Hepatic stellate cell (primary cell): Measurements from ENCODE around the gene EGR1.

Source experiments
- DNase-seq: peaks from one replicate; pipeline ENCODE4 v3.0.0; 2011; ENCODE audit warnings: low spot score

Gene EGR1

GRCh38 chr5:138453590-138453989, 11.7 kb upstream of the EGR1 start:
- DNase-seq = no peak

DNA sequence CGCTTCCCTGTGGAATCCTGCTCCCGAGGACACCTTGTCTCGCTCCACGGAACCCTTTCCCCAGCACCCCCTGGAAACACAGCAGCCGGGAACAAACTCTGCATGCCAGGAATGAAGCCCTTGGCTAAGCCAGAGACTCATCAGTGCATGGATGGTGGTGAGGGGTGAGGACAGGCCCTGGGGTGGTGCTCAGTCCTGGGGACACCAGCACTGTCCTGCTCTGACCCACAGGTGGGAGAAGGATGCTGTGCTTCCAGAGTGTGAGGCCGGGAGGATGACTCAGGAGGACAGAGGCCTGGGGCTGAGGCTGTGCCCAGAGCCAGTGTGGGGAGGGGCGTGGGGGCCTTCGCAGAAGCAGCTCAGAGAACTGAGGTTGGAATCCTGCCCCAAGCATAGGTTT, 11.2 kb upstream of the EGR1 start:
- DNase-seq = no peak

- DNase-seq = no peak
Measured at GRCh38 chr5:138455232-138455930, 9.9 kb upstream of the EGR1 start.

DNA sequence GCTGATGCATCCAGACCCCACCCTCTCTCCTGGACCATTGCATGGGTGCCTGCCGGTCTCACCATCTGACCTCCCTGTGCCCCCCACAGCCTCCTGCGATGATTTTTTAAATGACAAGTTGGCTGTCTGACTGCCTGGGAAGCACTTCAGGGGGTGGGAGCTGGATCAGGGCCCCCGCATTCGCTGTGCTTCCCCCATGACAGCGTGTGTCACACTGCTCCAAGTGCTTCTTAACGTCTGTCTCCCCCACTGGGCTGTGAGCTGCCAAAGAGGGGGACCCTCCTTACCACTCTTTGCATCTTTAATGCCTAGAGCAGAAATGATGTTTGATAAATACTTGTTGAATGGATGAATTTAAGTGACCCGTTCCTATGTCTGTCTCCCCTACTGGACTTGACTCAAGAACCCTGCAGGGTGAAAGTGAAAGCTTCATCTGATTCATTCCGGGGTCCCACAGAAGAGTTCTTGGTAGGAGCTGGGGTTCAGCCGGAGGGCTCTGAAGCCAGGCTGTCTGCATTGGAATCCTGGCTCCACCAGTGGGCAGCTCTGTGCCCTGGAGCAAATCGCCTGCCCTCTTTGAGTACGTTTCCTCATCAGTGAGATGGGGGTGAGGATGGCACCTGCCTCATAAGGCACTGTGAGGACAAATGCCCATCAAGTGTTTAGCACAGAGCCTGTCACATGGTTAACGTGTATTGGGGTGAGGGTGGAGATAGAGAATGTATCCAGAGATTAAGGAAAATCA, 7.6 kb upstream of the EGR1 start:
- DNase-seq = no peak

- no peak for DNase-seq
Measured at GRCh38 chr5:138458384-138458783, 6.9 kb upstream of the EGR1 start.

GRCh38 chr5:138458856-138459255, 6.4 kb upstream of the EGR1 start:
- no peak for DNase-seq

DNA sequence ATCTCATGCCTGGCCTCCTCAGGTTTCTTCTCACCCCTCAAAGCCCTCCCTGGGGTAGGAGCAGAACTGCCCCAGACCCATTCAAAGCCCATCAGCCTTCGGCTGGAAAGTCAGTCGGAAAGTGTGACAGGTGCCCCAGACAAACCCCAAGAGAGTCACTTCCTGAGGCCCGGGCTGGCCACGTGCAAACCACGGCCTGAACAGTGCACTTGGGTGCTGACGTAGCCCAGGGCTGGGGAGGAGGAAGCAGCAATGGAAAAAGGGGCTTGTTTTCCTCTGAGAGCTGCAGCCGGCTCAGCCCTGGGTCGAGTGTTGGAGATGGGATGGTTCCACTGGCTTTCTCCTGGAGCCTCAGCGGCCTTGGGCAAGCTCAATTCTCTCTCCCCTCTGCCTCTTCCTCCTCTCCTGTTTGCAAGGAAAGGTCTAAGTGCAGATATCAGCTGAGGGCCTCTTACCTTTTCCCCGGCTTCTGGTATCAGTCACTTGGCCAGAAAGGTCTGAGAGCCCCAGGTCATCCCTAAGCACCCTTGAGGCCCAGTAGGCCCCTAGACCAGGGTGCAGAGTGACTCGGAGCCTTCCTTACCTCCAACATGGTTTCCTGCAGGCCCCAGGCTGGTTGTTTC, 5.9 kb upstream of the EGR1 start:
- DNase-seq = no peak

- no peak for DNase-seq
Measured at GRCh38 chr5:138460032-138460693, 5.1 kb upstream of the EGR1 start.

DNA sequence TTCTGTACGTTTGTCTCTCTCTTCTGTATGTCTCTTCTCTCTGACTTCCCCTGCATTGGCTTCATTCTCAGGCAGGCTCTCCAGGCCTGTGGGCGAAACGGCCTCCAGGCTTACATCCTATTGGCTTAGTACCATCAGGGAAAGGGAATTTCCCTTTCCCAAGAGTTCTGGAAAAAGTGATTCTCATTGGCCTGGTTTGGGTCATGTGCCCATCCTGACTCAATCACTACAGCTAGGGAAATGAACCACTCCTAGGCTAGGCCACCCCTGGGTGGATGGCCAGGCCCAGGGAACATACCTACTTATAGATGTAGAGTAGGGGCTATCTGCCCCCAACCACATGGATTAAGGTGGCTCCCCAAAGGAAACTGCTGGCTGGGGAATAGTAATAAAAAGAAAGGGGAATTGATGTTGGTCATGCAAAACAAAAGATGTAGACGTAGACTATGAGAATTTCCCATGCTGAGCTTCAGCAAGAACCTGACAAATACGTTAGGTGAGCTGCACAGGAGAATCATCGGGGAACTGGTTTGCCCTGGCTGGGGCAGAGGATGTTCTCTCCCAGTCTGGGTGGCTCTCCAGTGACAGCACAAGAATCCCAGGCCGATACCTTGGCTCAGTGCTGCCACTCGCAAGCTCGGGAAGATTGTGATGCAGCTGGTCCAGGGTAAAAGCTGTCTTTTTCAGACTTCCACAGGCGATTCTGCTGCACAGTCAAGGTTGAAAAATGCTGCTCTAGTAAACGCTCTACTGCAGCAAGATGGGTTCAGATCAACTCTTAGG, 3.7 kb upstream of the EGR1 start:
- peak; percentile 65 for DNase-seq

DNA sequence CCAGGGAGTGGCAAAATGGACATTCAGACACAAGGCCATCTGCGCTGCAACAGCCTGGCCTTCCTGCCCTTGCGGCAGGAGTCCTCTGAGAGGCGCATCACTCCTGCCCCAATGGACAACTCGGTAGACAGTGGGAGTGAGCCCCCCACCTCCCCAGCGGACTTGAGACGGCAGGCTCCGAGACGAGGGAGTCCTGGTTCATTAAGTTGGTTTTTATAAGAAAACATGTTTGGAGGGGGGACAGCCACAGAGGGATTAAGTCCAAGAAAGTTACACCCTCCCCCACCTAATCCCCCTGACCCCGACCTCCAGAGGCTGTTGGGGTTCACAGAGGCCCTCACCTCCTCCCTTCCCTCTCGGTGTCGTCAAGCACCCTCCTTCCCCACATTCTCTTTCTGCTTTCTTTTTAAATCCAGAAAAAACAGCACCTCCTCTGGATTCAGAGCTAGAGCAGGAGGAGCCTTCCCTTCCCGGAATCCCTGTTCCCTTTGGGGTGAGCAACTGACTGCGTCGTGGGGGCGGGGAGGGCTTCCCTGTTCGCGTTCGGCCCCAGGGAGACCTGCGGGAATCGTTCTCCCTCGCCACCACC, 1.8 kb upstream of the EGR1 start:
- no peak for DNase-seq

- DNase-seq = peak; percentile 98
Measured at GRCh38 chr5:138464008-138464387, 1.3 kb upstream of the EGR1 start.

GRCh38 chr5:138464388-138465260, 655 bp upstream of the EGR1 start:
- peak; percentile 95 for DNase-seq

GRCh38 chr5:138466125-138466899, 1.0 kb downstream of the EGR1 start:
- peak; percentile 49 for DNase-seq

DNA sequence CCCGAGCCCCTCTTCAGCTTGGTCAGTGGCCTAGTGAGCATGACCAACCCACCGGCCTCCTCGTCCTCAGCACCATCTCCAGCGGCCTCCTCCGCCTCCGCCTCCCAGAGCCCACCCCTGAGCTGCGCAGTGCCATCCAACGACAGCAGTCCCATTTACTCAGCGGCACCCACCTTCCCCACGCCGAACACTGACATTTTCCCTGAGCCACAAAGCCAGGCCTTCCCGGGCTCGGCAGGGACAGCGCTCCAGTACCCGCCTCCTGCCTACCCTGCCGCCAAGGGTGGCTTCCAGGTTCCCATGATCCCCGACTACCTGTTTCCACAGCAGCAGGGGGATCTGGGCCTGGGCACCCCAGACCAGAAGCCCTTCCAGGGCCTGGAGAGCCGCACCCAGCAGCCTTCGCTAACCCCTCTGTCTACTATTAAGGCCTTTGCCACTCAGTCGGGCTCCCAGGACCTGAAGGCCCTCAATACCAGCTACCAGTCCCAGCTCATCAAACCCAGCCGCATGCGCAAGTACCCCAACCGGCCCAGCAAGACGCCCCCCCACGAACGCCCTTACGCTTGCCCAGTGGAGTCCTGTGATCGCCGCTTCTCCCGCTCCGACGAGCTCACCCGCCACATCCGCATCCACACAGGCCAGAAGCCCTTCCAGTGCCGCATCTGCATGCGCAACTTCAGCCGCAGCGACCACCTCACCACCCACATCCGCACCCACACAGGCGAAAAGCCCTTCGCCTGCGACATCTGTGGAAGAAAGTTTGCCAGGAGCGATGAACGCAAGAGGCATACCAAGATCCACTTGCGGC, 1.8 kb downstream of the EGR1 start:
- DNase-seq = peak; percentile 8

GRCh38 chr5:138467711-138468132, 2.4 kb downstream of the EGR1 start:
- DNase-seq = no peak

DNA sequence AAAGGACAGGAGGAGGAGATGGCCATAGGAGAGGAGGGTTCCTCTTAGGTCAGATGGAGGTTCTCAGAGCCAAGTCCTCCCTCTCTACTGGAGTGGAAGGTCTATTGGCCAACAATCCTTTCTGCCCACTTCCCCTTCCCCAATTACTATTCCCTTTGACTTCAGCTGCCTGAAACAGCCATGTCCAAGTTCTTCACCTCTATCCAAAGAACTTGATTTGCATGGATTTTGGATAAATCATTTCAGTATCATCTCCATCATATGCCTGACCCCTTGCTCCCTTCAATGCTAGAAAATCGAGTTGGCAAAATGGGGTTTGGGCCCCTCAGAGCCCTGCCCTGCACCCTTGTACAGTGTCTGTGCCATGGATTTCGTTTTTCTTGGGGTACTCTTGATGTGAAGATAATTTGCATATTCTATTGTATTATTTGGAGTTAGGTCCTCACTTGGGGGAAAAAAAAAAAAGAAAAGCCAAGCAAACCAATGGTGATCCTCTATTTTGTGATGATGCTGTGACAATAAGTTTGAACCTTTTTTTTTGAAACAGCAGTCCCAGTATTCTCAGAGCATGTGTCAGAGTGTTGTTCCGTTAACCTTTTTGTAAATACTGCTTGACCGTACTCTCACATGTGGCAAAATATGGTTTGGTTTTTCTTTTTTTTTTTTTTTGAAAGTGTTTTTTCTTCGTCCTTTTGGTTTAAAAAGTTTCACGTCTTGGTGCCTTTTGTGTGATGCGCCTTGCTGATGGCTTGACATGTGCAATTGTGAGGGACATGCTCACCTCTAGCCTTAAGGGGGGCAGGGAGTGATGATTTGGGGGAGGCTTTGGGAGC, 3.1 kb downstream of the EGR1 start:
- DNase-seq = no peak

- DNase-seq = peak; percentile 9
Measured at GRCh38 chr5:138468966-138469539, 3.8 kb downstream of the EGR1 start.
